GM18520 (cell line): ENCODE data around the gene SMC5.
A peak's percentile ranks its signal among the peaks of the same experiment; 100 is the strongest.
"Not testable (repeated sequence)": the region's sequence is repeated elsewhere in the genome, so short reads cannot be mapped to it uniquely, and the experiment has no call there.

ENCODE experiments used
- ATAC-seq: cut with Tn5 transposase; IDR thresholded peaks from one replicate; pipeline ENCODE4 v1.9.1; 2021; ENCODE audit not compliant: unreplicated experiment

The SMC5 gene

GRCh38 chr9:70355801-70356200, 97.0 kb downstream of the SMC5 start:
- no peak for ATAC-seq

DNA sequence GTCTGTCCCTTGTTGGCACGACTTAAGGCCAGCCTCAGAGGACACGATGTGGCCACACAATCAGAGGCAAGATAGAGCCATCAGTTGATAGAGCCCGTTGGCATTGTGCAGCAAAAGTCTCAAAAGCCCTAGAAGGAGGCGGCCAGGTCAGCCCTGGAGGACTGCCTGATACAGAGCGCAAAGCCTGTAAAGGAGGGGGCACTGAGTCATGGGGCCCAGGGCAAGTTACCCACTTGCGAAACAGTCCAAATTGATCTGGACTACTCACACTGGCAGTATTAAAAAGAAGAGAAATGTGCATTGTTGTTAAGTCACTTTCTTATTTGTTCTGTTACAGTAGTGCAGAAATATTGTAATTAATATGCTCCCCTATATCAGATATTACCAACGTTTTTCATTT, 104.2 kb downstream of the SMC5 start:
- no peak for ATAC-seq

DNA sequence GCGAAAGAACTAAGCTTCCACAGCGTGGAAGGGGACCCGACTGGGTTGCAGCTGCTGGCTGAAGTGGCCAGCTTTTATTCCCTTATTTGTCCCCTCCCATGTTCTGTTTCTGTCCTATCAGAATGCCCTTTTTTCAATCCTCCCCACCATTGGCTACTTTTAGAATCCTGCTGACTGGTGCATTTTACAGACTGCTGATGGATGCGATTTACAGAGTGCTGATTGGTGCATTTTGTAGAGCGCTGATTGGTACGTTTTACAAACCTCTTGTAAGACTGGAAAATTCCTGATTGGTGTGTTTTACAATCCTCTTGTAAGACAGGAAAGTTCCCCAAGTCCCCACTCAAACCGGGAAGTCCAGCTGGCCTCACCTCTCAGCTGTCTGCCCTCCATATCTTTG, 105.0 kb downstream of the SMC5 start:
- ATAC-seq: no peak

GRCh38 chr9:70367305-70367930, 108.6 kb downstream of the SMC5 start:
- no peak for ATAC-seq

GRCh38 chr9:70374962-70375618, 116.3 kb downstream of the SMC5 start:
- ATAC-seq: no peak

DNA sequence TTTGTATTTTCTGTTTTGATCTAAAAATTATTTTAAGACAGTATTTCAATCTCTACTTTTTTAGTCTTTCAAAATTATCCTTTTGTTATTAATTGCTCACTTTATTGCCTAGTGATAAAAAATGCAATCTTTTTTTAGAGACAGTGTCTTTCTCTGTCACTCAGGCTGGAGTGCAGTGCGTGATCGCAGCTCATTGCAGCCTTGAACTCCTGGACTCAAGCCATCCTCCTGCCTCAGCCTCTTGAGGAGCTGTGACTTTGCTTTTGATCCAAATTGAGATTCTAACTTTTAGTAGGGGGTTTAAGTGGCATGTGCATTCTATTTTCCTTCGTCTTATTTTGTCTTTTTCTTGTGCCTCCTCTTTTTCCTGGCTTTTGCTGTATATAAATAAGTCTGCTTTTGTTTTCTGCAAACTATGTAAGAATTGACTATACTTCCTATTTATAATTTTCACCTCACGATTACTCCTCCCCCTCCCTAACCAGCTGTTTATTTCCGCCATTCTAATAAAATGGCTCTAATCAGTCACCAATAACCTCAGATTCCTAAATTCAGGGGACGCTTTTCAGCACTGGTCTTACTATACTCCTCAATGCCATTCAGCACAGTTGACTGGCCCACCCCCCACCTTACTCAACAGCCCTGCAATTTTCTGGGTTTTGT, 123.4 kb downstream of the SMC5 start:
- ATAC-seq: no peak

GRCh38 chr9:70382709-70383605, 124.2 kb downstream of the SMC5 start:
- ATAC-seq: no peak

DNA sequence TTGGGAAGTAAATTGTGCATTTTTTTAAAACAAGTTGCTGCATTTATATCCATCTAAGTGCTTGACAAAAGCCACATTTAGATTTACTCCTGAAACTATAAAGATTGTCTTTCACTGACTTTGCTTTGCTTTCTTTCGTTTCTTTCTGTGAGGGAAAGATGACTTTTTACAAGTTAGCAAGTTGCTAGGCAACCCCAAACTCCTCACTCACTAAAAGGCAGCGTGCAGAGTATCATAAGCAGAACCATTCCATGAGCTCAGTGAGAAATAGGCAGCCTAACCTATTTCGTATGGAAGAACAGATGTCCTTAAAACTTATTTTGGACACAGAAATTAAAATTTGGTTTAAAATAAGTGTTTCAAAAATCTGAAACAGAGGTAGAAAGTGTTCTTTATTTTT, 126.6 kb downstream of the SMC5 start:
- ATAC-seq: no peak

DNA sequence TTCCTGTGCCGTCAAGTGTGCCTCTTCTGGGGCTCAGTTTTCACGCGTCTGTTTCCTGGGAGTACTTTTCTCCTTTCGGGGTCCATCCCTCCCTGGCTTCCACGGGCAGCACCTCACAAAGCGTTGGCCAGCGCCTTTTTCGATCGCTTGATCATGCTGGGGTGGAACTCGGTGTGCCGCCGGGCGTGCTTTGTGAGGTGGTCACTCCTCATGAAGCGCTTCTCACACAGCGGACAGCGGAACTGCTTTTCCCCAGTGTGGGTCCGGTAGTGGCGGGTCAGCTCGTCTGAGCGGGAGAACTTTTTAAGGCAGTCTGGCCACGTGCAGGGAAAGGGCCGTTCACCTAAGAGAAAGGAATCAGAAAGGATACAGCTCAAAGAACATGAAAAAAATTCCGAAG, 128.9 kb downstream of the SMC5 start:
- no peak for ATAC-seq

- no peak for ATAC-seq
Observed at GRCh38 chr9:70389188-70389587, 130.4 kb downstream of the SMC5 start.

DNA sequence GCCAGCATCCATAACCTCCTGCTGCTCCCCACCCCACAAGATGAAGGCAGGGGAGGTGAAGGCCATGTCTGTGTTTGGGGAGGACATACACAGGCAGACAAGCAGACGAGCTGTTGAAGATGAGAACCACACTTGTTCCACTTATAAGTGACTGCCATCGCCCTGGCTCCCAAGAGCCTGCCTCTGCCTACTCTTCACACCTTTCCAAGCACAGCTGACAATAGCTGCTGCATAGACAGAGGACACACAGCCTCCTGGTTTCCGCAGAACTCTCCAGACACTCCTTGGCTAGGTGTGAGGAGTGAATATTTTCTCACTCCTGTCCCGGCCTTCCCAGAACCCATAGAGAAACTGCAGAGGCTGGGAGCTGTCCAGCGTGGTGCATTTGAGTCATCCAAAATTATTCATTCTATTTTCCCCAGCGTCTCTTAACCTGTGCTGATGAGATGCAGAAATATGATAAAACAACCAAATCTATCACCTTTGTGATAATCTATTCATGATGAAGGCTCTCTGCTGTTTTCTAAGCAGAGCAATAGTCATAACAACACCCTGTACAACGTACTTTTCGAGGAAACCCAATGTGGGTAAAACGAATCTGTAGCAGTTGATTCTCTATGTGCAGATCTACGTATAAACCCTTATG, 131.0 kb downstream of the SMC5 start:
- no peak for ATAC-seq

DNA sequence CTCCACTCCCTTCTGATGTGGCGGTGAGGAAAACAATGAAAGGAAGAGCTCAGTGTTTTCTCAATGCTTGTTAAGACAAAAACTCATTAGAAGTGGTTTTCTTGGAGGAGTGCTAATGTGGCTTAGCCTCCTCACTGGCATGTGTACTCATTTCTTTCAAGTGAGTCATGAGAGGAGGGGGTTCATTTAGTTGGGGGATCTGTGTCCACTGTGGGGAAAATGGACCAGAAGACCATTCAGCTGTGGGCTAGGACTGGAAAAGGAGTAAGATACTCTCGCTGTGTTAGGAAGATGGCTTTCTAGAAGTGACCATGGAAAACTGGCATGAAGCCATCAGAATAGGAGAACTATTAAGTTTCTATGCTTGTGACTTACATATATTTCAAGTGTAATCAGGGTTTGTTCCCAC, 132.2 kb downstream of the SMC5 start:
- no peak for ATAC-seq

DNA sequence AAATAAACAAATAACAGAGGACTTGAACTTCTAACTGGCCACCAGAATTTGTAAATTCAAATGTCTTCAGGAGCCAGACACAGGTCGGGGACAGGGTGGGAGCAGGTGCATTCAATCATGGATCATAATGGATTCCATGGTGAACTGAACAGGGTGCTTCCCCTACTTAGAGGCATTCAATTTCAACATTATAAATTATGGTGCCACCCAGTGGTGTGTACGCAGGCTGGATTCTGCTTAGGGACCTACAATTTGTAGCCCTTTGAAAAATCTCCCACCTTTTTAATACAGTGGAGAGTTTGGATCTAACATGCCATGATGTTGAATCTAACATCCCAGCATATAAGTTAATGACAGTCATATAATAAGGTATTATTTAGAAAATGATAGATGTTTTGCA, 133.4 kb downstream of the SMC5 start:
- ATAC-seq: no peak

DNA sequence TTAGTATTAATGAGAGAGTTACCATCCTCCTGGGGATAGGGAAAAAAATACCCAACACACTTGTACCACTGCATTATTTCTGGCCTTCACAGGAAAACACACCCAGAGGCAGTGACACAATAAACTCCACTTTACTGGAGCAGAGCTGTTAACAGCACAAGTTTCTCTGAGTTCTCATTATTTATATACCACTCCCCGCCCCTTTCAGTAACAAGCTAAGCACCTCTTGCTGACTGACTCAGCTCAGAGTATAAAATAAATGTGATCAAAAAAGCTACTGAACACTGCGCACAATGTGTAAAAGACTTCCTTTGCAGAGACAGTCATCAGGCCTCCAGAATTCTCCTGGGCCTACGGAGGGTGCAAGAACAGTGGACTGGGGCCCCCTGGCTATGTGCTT, 134.1 kb downstream of the SMC5 start:
- ATAC-seq: no peak

GRCh38 chr9:70395652-70396051, 136.9 kb downstream of the SMC5 start:
- ATAC-seq: no peak

DNA sequence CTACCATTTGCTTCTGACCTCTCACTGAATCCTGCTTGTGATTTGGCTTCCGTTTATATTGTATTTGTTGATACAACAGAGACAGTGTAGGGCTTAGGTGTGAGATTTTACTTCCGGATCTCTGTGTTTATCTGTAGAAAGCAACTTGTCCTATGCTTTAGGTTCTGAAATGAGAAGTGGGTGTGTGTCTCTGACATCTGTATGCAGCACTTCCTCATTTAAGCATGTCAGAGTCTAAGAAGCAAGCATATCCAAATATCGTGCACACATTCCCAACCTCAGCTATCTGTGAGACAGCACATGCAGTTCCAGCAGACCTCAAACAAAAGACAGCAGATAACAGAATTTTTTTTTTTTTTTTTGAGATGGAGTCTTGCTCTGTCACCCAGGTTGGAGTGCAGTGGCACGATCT, 139.4 kb downstream of the SMC5 start:
- peak; percentile 100 for ATAC-seq

GRCh38 chr9:70399141-70399540, 140.4 kb downstream of the SMC5 start:
- no peak for ATAC-seq

DNA sequence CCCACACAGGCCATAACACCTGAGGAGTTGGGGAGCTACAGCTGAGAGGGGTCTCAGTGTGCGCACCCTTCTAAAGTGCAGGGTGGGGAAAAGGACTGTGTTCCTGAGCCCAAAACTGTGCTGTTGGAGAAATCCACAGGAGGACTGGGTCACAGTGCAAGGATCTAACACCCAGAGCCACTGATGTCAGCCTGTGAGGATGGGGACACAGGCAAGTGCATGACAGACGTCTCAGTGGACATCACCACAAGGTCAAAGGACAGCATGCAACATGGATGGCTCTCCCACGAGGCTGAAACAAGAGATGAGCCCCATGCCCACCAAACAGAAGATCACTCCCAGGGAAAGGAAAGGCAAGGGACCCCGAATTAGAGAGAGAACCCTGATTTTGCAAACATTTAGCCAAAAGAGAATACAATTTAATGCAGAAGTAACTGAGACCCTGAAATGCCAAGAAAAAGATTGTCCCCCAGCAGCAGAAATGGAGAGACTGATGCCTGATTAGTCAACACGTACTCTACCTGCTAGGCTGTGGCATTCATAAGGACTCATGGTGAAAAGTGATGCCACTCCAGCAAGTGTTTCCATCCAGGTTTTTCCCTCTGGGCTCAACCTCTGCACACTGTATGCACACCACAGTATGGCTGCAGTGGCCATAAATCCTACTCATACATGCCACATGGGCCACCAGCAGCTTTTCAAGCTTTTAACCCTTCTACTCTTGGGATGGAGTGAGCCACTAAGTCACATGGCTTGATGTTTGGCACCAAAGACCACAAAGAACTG, 141.5 kb downstream of the SMC5 start:
- ATAC-seq: no peak

- not testable (repeated sequence) for ATAC-seq
Observed at GRCh38 chr9:70401241-70401640, 142.5 kb downstream of the SMC5 start.

DNA sequence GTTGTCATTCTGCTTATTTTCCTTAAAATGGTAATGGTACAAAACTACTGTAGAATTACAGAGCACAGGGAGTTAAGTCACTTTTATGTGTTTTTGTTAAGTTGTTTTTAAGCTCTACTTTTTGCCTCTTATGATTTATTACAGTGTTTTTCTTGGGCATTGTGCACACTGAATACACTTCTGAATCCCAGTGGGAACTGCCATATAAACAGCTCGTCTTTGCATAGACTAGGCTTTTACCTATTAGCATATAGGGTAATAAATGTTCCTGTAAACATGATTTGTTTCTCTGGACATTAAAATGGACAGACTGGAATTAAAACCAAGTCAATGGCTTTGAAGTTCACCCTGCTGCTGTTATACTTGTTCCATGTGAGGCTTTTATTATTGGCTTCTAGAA, 143.4 kb downstream of the SMC5 start:
- no peak for ATAC-seq
